HG02642 (cell line): ENCODE measurements around the gene OR51E2.
"Not testable (repeated sequence)": the region's sequence is repeated elsewhere in the genome, so short reads cannot be mapped to it uniquely, and the experiment has no call there.

ENCODE experiments used
- ATAC-seq: cut with Tn5 transposase; IDR thresholded peaks from one replicate; pipeline ENCODE4 v1.9.1; 2021; ENCODE audit warnings: mild to moderate bottlenecking; ENCODE audit not compliant: unreplicated experiment, poor library complexity

Gene OR51E2

DNA sequence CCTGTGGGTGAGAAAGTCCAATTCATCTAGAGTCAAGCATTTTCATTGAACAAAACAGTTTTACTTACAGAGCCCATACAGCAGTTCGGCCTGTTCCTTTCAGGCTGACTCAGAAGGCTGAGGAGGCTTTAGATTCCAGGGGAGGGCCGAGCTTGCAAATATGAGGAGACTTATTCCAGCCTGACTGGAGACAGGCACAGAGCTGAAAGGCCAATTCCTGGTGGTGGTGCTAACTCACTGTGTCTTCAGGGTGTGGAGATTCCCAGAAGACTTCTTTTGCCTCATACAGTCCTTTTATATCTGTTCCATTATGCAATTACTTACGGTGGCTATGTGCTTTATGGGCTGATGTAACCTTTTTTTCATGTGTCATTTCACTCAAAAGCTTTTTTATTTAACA lies at the start of gene OR51E2:
OR51E2 (minus strand) TSS at position 269 of the 400 bp plus-strand sequence. CDS start 15,142 bp downstream, outside the sequence.
- ATAC-seq = no peak

DNA sequence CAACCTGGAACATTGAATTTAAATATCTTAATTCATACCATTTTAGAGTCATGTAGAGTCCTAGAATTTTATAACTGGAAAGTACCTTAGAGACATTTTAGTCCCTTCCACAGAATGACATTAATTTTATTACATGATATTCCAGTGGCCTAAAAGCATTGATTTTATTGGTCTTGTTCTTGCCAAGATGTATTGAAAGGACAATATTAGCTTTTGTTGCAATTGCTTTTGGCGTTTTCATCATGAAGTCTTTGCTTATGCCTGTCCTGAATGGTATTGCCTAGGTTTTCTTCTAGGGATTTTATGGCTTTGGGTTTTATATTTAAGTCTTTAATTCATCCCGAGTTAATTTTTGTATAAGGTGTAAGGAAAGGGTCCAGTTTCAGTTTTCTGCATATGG lies 43.1 kb upstream of the OR51E2 start:
- ATAC-seq = no peak

- no peak for ATAC-seq
Observed at GRCh38 chr11:4727171-4727570, 29.5 kb upstream of the OR51E2 start.

GRCh38 chr11:4722616-4723534 lies 25.2 kb upstream of the OR51E2 start:
- ATAC-seq = not testable (repeated sequence)

DNA sequence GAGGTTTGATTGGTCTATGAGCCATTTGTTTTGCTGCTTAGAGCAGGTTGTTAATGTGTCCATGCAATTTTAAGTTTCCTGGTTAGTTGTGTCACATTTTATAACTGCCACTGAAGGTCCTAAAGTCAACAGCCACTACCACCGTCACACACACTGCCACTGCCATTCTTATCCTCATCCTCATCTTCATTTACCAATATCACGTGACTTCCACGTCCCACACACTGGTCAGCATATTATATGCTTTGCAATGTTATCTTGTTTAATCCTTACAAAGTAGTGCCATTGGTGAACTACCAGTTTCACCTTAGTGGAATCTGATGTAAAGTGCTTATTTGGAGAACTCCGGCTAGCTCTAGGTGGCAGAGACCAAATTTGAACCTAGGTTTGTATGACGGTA lies 16.6 kb upstream of the OR51E2 start:
- ATAC-seq = no peak

GRCh38 chr11:4713241-4713640 lies 15.6 kb upstream of the OR51E2 start:
- ATAC-seq = no peak

DNA sequence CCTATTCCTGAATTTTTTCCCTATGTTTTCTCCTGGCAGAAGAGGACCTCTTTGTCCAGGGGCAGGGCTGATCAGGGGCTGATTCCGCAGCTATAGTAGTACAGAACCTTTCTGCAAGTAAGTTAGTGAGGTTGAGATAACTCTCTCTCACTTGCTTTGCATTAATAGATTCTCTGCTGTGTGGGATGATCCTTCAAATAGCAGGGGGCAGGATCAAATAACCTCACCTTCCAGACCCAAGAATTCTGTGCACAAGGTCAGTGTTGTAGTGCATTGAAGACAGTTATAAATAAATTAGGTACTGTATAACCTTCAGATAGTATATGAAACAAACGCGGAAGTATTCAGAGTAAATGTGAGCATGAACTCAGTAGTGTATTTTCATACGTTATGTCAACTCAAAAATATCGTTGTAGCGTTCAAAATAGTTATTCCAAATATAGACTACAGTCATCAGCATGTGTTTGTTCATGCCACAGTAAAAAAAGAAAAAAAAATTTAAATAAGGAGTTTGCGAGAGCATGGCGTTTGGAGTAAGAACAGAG lies 7.2 kb upstream of the OR51E2 start:
- no peak for ATAC-seq

GRCh38 chr11:4704054-4704789 lies 6.6 kb upstream of the OR51E2 start, which contains the start of gene MMP26:
Gene MMP26 (plus strand): TSS chr11:4704784.
- ATAC-seq = peak; percentile 50

- no peak for ATAC-seq
Observed at GRCh38 chr11:4700436-4700820, 2.8 kb upstream of the OR51E2 start.

DNA sequence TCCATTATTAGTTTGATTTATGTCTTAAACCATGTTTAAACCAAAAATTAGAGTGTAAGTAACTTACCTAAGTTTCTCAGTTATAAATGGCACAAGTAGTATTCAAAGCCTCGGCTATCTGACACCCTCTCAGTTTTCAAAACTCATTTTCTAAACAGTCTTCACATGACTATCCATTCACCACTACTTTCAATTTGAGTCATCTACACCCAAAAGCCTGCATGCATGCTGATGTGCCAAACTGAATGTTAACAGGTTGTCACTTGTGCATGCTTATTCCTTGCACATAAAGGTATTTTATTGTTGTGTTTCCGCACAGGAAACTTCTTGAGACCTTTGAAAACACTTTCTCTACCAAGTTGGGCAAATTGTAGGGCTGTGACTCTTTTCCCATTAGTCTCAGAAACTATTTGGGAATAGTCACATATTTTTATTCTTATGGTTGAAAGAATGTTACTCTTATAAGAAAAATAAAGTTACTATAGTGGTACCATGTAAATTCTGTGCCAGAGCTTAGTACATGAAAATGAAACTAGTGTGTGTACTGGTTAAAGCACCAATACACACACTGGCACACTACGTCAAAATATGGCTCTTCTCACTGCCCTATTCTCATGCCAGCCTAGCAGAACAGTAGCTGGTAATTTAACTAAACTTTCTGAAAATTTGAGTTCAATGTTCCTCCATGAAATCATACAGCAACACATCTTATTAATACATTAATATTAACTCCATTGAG lies 2.2 kb upstream of the OR51E2 start:
- ATAC-seq = peak; percentile 81

GRCh38 chr11:4695442-4695841 lies 2.2 kb downstream of the OR51E2 start:
- ATAC-seq = no peak

GRCh38 chr11:4684631-4685285 lies 12.9 kb downstream of the OR51E2 start:
- ATAC-seq = no peak

DNA sequence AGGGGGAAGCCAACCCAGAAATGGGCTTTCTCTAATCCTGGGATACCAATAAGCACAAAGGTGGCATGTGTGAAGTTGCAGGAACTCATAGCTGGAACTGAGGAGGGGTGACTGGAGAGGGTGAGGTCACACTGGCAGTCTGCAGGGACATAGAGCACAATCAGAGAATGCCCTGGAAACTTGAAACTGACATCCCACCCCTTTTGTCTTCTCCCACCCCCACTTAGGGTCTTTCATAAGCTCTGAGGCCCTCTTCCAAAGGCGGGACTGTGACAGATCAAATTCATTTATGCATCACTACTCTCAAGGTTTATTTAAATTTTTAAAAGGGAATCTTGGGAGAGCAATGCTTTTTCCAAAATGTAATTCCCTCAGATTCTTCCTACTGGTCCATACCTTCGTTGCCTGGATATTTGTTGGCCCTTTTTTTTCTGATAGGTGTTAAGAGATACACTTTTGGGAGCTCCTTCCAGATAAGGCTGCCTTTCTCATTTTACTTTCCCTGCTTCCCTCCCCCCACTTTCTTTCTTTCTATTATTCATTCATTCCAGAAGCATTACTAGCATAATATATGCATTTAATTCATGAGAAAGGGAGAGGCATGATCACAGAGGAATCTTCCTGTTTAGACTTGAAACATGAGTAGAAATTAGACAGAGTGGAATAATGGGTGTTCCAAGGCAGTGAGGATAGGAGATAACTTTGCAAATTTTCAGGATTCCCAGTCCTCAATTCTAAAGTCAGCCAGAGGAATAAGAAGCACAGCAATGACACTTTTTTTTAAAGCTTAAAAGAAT lies 14.8 kb downstream of the OR51E2 start:
- no peak for ATAC-seq

- no peak for ATAC-seq
Observed at GRCh38 chr11:4680341-4680740, 17.3 kb downstream of the OR51E2 start.

DNA sequence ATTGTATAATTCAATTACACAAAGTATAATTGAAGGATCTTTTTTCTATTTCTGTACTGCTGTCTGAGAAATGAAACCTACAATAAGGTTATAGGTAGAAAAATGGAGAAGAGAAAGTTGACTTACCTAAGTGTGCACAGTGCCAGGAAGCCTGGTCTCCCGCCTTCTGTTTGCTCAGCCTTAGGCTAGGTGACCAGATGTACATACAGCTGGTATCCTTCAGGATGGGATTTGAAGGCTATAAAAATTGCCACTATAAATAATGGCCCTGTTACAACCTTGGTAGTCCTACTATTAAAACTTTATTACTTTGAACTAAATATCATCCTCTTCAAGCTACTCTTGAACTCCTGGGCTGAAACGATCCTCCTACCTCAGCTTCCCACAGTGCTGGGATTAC lies 19.7 kb downstream of the OR51E2 start:
- ATAC-seq = no peak

GRCh38 chr11:4673781-4674180 lies 23.9 kb downstream of the OR51E2 start:
- no peak for ATAC-seq

DNA sequence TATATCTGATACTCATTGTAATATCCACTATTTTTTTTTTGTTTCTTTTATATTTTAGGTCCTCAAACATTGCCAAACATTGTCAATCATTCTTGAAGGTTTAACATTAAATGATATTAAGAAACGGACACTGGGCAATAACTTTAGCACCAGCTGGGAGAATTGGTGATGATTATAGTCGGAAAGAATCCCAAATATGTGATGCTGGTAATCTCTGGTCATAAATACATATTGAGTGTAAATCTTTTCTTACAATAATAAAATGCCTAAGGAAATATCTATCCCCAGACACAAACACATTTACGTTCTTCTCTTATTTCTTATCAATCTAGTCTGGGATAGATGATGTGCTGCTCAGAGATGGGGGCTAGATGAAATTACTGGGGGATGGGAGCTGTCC lies 25.2 kb downstream of the OR51E2 start:
- no peak for ATAC-seq

GRCh38 chr11:4671741-4672140 lies 25.9 kb downstream of the OR51E2 start:
- no peak for ATAC-seq

- no peak for ATAC-seq
Observed at GRCh38 chr11:4665424-4665823, 32.2 kb downstream of the OR51E2 start.
